NCI-H1417 treated with DMSO at 0.1 percent for 48 hours (cell line): Measurements from ENCODE around the gene TBC1D22A.

Source experiments
- DNase-seq: peaks from one replicate; lab custom pipeline; 2025; lab: John Stamatoyannopoulos, UW

TBC1D22A gene

GRCh38 chr22:46835693-46836092, 73.2 kb downstream of the TBC1D22A start:
- no peak for DNase-seq

GRCh38 chr22:46841522-46841921, 79.1 kb downstream of the TBC1D22A start:
- DNase-seq: no peak

GRCh38 chr22:46842606-46843005, 80.2 kb downstream of the TBC1D22A start:
- DNase-seq: no peak

GRCh38 chr22:46843821-46844255, 81.4 kb downstream of the TBC1D22A start:
- DNase-seq: no peak

GRCh38 chr22:46844606-46845210, 82.3 kb downstream of the TBC1D22A start:
- DNase-seq: no peak

- DNase-seq: no peak
Measured at GRCh38 chr22:46845296-46846149, 83.1 kb downstream of the TBC1D22A start.

- no peak for DNase-seq
Measured at GRCh38 chr22:46846150-46846831, 83.8 kb downstream of the TBC1D22A start.

- no peak for DNase-seq
Measured at GRCh38 chr22:46846832-46847355, 84.4 kb downstream of the TBC1D22A start.

- no peak for DNase-seq
Measured at GRCh38 chr22:46848197-46848596, 85.7 kb downstream of the TBC1D22A start.

GRCh38 chr22:46849101-46849500, 86.7 kb downstream of the TBC1D22A start:
- no peak for DNase-seq

GRCh38 chr22:46849951-46850350, 87.5 kb downstream of the TBC1D22A start:
- DNase-seq: no peak

- no peak for DNase-seq
Measured at GRCh38 chr22:46851311-46851710, 88.9 kb downstream of the TBC1D22A start.

- no peak for DNase-seq
Measured at GRCh38 chr22:46851941-46852340, 89.5 kb downstream of the TBC1D22A start.

- no peak for DNase-seq
Measured at GRCh38 chr22:46852771-46853170, 90.3 kb downstream of the TBC1D22A start.

GRCh38 chr22:46853191-46853590, 90.7 kb downstream of the TBC1D22A start:
- no peak for DNase-seq

GRCh38 chr22:46854125-46854870, 91.8 kb downstream of the TBC1D22A start:
- no peak for DNase-seq

- DNase-seq: no peak
Measured at GRCh38 chr22:46855681-46856080, 93.2 kb downstream of the TBC1D22A start.

- DNase-seq: no peak
Measured at GRCh38 chr22:46856661-46857060, 94.2 kb downstream of the TBC1D22A start.

GRCh38 chr22:46857142-46857884, 94.9 kb downstream of the TBC1D22A start:
- DNase-seq: no peak

GRCh38 chr22:46857885-46858143, 95.4 kb downstream of the TBC1D22A start:
- no peak for DNase-seq

- no peak for DNase-seq
Measured at GRCh38 chr22:46858181-46858771, 95.8 kb downstream of the TBC1D22A start.
